Astrocyte (in vitro differentiated cells and primary cell): Measurements from ENCODE around the gene FAM210A. TPM values are rescaled to one million over a fixed set of nuclear protein-coding genes. Genes with fewer than 3 reads are reported as not detected.

Source experiments
- DNase-seq: peaks from one replicate; pipeline ENCODE4 v3.0.0-alpha.2; 2010; ENCODE audit warnings: low read depth
- FAIRE-seq: peaks from 2 replicates; lab custom pipeline; 2011; peaks lifted over from hg19 to GRCh38; lab: Jason Lieb, UNC
- H2AFZ ChIP-seq: 2 replicates; pipeline ENCODE4 v1.6.0; 2012; ENCODE audit warnings: low read depth, low read length, inconsistent platforms
- H3K27ac ChIP-seq: 2 replicates; pipeline ENCODE4 v1.5.1; 2011; ENCODE audit warnings: low read depth, low read length, inconsistent platforms
- H3K27me3 ChIP-seq: 2 replicates; pipeline ENCODE4 v1.6.0; 2011; ENCODE audit warnings: low read length, inconsistent platforms; ENCODE audit not compliant: insufficient read depth
- H3K36me3 ChIP-seq: 2 replicates; pipeline ENCODE4 v1.5.1; 2011; ENCODE audit warnings: low read length, inconsistent platforms; ENCODE audit not compliant: insufficient read depth
- H3K4me1 ChIP-seq: 2 replicates; pipeline ENCODE4 v1.5.1; 2011; ENCODE audit warnings: low read length, inconsistent platforms; ENCODE audit not compliant: insufficient read depth
- H3K4me2 ChIP-seq: 2 replicates; pipeline ENCODE4 v1.6.0; 2012; ENCODE audit warnings: low read length, inconsistent platforms
- H3K4me3 ChIP-seq: 2 replicates; pipeline ENCODE4 v1.5.1; 2011; ENCODE audit warnings: low read depth, mild to moderate bottlenecking, low read length, inconsistent platforms; ENCODE audit not compliant: insufficient read depth
- H3K79me2 ChIP-seq: 2 replicates; pipeline ENCODE4 v1.6.0; 2012; ENCODE audit warnings: mild to moderate bottlenecking, low read length, inconsistent platforms; ENCODE audit not compliant: insufficient read depth
- H3K9ac ChIP-seq: 2 replicates; pipeline ENCODE4 v1.6.0; 2012; ENCODE audit warnings: mild to moderate bottlenecking, low read length, inconsistent platforms
- H3K9me3 ChIP-seq: 2 replicates; pipeline ENCODE4 v1.5.1; 2012; ENCODE audit warnings: low read depth, mild to moderate bottlenecking, low read length, inconsistent platforms; ENCODE audit not compliant: insufficient read depth
- H4K20me1 ChIP-seq: 2 replicates; pipeline ENCODE4 v1.6.0; 2012; ENCODE audit warnings: low read length, inconsistent platforms; ENCODE audit not compliant: insufficient read depth
- H3K27ac Mint-ChIP-seq: one replicate; pipeline ENCODE4 v1.8.0; 2021; ENCODE audit warnings: mild to moderate bottlenecking, mixed read lengths; ENCODE audit not compliant: unreplicated experiment
- H3K27me3 Mint-ChIP-seq: one replicate; pipeline ENCODE4 v1.8.0; 2021; ENCODE audit warnings: low read depth, mixed read lengths; ENCODE audit not compliant: unreplicated experiment
- H3K36me3 Mint-ChIP-seq: one replicate; pipeline ENCODE4 v1.8.0; 2021; ENCODE audit warnings: low read depth, mixed read lengths; ENCODE audit not compliant: unreplicated experiment
- H3K4me1 Mint-ChIP-seq: one replicate; pipeline ENCODE4 v1.8.0; 2021; ENCODE audit warnings: low read depth, mixed read lengths; ENCODE audit not compliant: unreplicated experiment
- H3K4me3 Mint-ChIP-seq: one replicate; pipeline ENCODE4 v1.8.0; 2021; ENCODE audit warnings: mild to moderate bottlenecking, moderate library complexity, mixed read lengths; ENCODE audit not compliant: unreplicated experiment
- H3K9me3 Mint-ChIP-seq: one replicate; pipeline ENCODE4 v1.8.0; 2021; ENCODE audit warnings: mild to moderate bottlenecking, mixed read lengths; ENCODE audit not compliant: unreplicated experiment
- EZH2 ChIP-seq: IDR thresholded peaks from 2 replicates; pipeline ENCODE4 v1.6.1; 2012; ENCODE audit warnings: mild to moderate bottlenecking, low read length, inconsistent platforms; ENCODE audit not compliant: insufficient read depth
- total RNA-seq: library from RNA; stranded (reverse); gene quantifications from 2 replicates; pipeline ENCODE4 v1.2.1, GENCODE V29; 2021
- TF ChIP-seq, protein P1 (sequence below): IDR thresholded peaks from 2 replicates; pipeline ENCODE4 v1.5.1; 2011; ENCODE audit warnings: low read depth, mild to moderate bottlenecking, inconsistent platforms, low read length, moderate library complexity; ENCODE audit not compliant: insufficient read depth

FAM210A gene
- total RNA-seq, 1 donor from 2014 or later: 21.9 TPM

DNA sequence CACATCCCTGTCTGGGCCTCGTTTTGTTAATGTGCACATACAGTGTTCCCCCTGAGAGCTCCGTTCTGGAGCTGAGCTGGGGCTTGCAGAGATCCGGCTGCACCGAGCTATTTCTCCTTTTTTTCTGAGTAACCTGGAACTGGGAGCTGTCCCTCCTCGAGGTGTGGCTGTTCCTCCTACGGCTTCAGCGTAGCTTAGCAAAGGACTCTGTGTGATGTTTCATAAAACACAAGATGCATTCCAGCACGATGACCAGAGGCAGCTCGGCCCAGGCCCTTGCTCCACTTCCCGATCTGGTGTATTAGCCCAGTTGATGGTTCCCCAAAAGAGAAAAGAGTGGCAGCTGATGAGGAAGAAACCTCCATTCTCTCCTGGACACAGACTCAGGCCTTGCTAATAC lies 103.0 kb downstream of the FAM210A start:
- TF ChIP-seq, protein P1, sequence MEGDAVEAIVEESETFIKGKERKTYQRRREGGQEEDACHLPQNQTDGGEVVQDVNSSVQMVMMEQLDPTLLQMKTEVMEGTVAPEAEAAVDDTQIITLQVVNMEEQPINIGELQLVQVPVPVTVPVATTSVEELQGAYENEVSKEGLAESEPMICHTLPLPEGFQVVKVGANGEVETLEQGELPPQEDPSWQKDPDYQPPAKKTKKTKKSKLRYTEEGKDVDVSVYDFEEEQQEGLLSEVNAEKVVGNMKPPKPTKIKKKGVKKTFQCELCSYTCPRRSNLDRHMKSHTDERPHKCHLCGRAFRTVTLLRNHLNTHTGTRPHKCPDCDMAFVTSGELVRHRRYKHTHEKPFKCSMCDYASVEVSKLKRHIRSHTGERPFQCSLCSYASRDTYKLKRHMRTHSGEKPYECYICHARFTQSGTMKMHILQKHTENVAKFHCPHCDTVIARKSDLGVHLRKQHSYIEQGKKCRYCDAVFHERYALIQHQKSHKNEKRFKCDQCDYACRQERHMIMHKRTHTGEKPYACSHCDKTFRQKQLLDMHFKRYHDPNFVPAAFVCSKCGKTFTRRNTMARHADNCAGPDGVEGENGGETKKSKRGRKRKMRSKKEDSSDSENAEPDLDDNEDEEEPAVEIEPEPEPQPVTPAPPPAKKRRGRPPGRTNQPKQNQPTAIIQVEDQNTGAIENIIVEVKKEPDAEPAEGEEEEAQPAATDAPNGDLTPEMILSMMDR: no peak
- no peak for TF ChIP-seq EZH2
- no peak overlapping the region for H3K27ac Mint-ChIP-seq
- FAIRE-seq: no peak

DNA sequence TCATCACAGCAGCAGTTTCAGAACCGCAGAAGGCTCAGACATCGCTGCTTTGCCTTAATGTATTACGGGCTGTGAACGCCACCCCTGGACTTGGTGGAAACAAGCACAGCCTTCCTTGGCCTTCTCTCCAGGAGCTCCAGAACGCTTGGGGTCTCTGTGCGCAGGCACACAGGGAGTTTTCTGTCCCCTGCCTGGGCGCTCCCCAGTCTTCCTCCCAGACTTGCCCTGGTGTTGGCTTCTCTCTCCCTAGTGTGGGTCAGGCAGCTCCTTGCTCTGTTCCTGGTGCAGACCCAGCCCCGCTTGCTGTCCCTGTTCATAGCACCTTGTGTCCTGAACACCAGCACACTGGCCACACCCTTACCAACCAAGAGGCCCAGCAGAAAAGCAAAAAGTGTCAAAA lies 103.6 kb downstream of the FAM210A start:
- Mint-ChIP-seq H3K36me3 (peaks cover 10% of the 10 kb centered on the region), H3K27ac (no peak overlapping the region), H3K27me3 (peaks cover 37% of the 10 kb centered on the region), H3K9me3 (no peaks in the 10 kb centered on the region), H3K4me3 (no peak overlapping the region), H3K4me1 (peaks cover 11% of the 10 kb centered on the region)
- Histone ChIP-seq H4K20me1 (no peaks in the 10 kb centered on the region), H3K9me3 (no peaks in the 10 kb centered on the region), H3K4me2 (no peak overlapping the region), H3K79me2 (no peaks in the 10 kb centered on the region), H3K9ac (no peak overlapping the region), H3K4me1 (no peaks in the 10 kb centered on the region), H3K36me3 (no peaks in the 10 kb centered on the region), H3K27ac (no peak overlapping the region), H3K4me3 (no peak overlapping the region), H3K27me3 (no peaks in the 10 kb centered on the region), H2AFZ (no peak overlapping the region)
- DNase-seq (no peak), FAIRE-seq (no peak)
- TF ChIP-seq, protein P1: no peak
- no peak for TF ChIP-seq EZH2

More for the DNA sequence above, 103.0 kb downstream of the FAM210A start:
- H3K36me3 ChIP-seq: no peaks in the 10 kb centered on the region
- H3K27me3 ChIP-seq: peaks cover 3% of the 10 kb centered on the region
- no peak overlapping the region for H3K27ac ChIP-seq
- H3K4me3 Mint-ChIP-seq: no peak overlapping the region
- DNase-seq: no peak
- no peak overlapping the region for H3K4me3 ChIP-seq
- no peaks in the 10 kb centered on the region for H4K20me1 ChIP-seq
- H3K4me2 ChIP-seq: no peak overlapping the region
- H3K4me1 ChIP-seq: no peaks in the 10 kb centered on the region
- H2AFZ ChIP-seq: no peak overlapping the region
- H3K9me3 Mint-ChIP-seq: no peaks in the 10 kb centered on the region
- no peaks in the 10 kb centered on the region for H3K79me2 ChIP-seq
- peaks cover 10% of the 10 kb centered on the region for H3K36me3 Mint-ChIP-seq
- H3K4me1 Mint-ChIP-seq: peaks cover 11% of the 10 kb centered on the region
- H3K27me3 Mint-ChIP-seq: peaks cover 37% of the 10 kb centered on the region
- H3K9ac ChIP-seq: no peak overlapping the region
- no peaks in the 10 kb centered on the region for H3K9me3 ChIP-seq

DNA sequence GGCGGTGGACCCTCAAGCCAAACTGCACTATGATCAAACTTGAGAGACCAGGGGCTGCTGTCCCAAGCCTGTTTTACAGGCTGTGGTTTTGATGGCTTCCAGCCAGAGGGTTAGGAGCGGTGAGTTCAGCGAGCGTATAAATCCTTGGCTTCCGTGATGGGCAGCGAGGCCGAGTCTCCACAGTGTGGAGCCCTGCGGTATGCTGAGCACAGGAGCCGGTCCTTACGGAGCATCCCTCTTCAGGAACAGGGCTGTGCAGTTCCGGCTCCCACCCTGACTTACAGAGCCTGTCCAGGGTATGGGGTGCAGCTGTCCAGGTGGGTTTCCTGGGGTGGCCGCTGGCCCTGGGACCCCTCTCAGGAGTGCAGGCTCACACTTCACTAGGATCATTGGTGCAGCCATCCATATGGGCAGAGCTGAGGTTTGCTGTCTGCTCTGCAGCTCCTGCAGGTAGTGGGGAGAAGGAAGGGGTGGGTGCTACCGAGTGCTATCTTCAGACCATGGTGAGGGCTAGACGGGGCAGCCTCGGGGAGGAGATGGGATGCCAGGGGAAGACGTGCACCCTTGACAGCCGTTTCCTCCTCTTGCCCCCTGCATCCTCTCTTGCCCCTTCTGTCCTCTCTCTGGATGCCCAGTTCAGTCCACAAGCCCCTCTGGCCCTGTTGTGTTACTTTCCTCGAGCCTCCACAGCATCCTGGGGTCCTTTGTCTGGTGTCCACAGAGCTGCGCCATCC lies 104.3 kb downstream of the FAM210A start:
- H3K9me3 Mint-ChIP-seq: no peaks in the 10 kb centered on the region
- Histone ChIP-seq H3K4me3 (no peak overlapping the region), H3K9me3 (no peaks in the 10 kb centered on the region), H3K4me2 (no peak overlapping the region), H3K9ac (no peak overlapping the region), H3K27me3 (no peaks in the 10 kb centered on the region), H3K36me3 (no peaks in the 10 kb centered on the region), H4K20me1 (no peaks in the 10 kb centered on the region), H3K79me2 (no peaks in the 10 kb centered on the region), H2AFZ (no peak overlapping the region), H3K4me1 (no peaks in the 10 kb centered on the region), H3K27ac (no peak overlapping the region)
- peaks cover 33% of the 10 kb centered on the region for H3K27me3 Mint-ChIP-seq
- no peak overlapping the region for H3K4me3 Mint-ChIP-seq
- DNase-seq: no peak
- TF ChIP-seq EZH2: no peak
- peaks cover 10% of the 10 kb centered on the region for H3K36me3 Mint-ChIP-seq
- H3K27ac Mint-ChIP-seq: no peak overlapping the region
- H3K4me1 Mint-ChIP-seq: peaks cover 11% of the 10 kb centered on the region
- no peak for FAIRE-seq
